Neural cell (in vitro differentiated cells): Measurements from ENCODE around the gene ZSCAN9. TPM values are rescaled to one million over a fixed set of nuclear protein-coding genes. Genes with fewer than 3 reads are reported as not detected.
A peak's percentile ranks its signal among the peaks of the same experiment; 100 is the strongest.

Experiments used
- H2AFZ ChIP-seq: fragments of 200-600, 300-800 bp; sonication (generic), shearing (Covaris generic); 2 replicates; pipeline ENCODE4 v1.6.0; 2014; ENCODE audit warnings: low read depth, mild to moderate bottlenecking, antibody characterized with exemption, low read length, moderate library complexity
- H3F3A ChIP-seq: fragments of 200-600 bp; shearing (Covaris generic); 2 replicates; pipeline ENCODE4 v1.6.1; 2016; ENCODE audit warnings: mild to moderate bottlenecking, moderate library complexity, mixed read lengths, antibody characterized with exemption, low read length; ENCODE audit not compliant: insufficient read depth, poor library complexity, severe bottlenecking
- H3K27ac ChIP-seq: fragments of 200-600, 300-800 bp; sonication (generic), shearing (Covaris generic); 2 replicates; pipeline ENCODE4 v1.5.1; 2014; ENCODE audit warnings: mild to moderate bottlenecking, low read length, moderate library complexity
- H3K27me3 ChIP-seq: fragments of 300-800, 200-600 bp; sonication (generic), shearing (Covaris generic); 2 replicates; pipeline ENCODE4 v1.6.0; 2014; ENCODE audit warnings: mild to moderate bottlenecking, low read depth, low read length, moderate library complexity; ENCODE audit not compliant: insufficient read depth
- H3K36me3 ChIP-seq: fragments of 300-800, 200-600 bp; sonication (generic), shearing (Covaris generic); 2 replicates; pipeline ENCODE4 v1.5.1; 2014; ENCODE audit warnings: mild to moderate bottlenecking, antibody characterized with exemption, low read length, moderate library complexity; ENCODE audit not compliant: insufficient read depth
- H3K4me2 ChIP-seq: fragments of 300-800, 200-600 bp; sonication (generic), shearing (Covaris generic); 2 replicates; pipeline ENCODE4 v1.6.0; 2014; ENCODE audit warnings: mild to moderate bottlenecking, low read length
- H3K4me3 ChIP-seq: fragments of 300-800, 200-600 bp; sonication (generic), shearing (Covaris generic); 2 replicates; pipeline ENCODE4 v1.5.1; 2014; ENCODE audit warnings: mild to moderate bottlenecking, low read length, moderate library complexity
- H3K79me2 ChIP-seq: fragments of 200-600 bp; shearing (Covaris generic); replicated peaks from 2 replicates; pipeline ENCODE4 v1.6.0; 2014; ENCODE audit warnings: mild to moderate bottlenecking, low read length, moderate library complexity; ENCODE audit not compliant: insufficient read depth
- H3K9ac ChIP-seq: fragments of 300-800, 200-600 bp; sonication (generic), shearing (Covaris generic); 2 replicates; pipeline ENCODE4 v1.6.1; 2016; ENCODE audit warnings: mild to moderate bottlenecking, low read length, mixed read lengths
- H3K9me2 ChIP-seq: fragments of 200-600 bp; shearing (Covaris generic); 2 replicates; pipeline ENCODE4 v1.6.1; 2016; ENCODE audit warnings: mild to moderate bottlenecking, low read length, mixed read lengths; ENCODE audit not compliant: insufficient read depth
- H3K9me3 ChIP-seq: fragments of 200-600, 300-800 bp; sonication (generic), shearing (Covaris generic); 2 replicates; pipeline ENCODE4 v1.6.1; 2016; ENCODE audit warnings: mild to moderate bottlenecking, mixed run types, low read length, moderate library complexity, mixed read lengths
- H4K20me1 ChIP-seq: fragments of 200-600 bp; shearing (Covaris generic); 2 replicates; pipeline ENCODE4 v1.6.1; 2016; ENCODE audit warnings: mild to moderate bottlenecking, mixed run types; ENCODE audit not compliant: insufficient read depth
- EP300 ChIP-seq: fragments of 450-650 bp; conservative IDR thresholded peaks from 2 replicates; pipeline ENCODE4 v1.6.1; 2014; ENCODE audit warnings: antibody characterized with exemption, mild to moderate bottlenecking, moderate library complexity; ENCODE audit not compliant: poor library complexity, severe bottlenecking
- EZH2 ChIP-seq: fragments of 200-600, 300-800 bp; shearing (Covaris generic), sonication (generic); IDR thresholded peaks from 2 replicates; pipeline ENCODE4 v1.6.1; 2014; ENCODE audit warnings: antibody characterized with exemption, low read length, borderline replicate concordance, mild to moderate bottlenecking; ENCODE audit not compliant: insufficient read depth, poor library complexity, severe bottlenecking
- MXI1 ChIP-seq: fragments of 450-650 bp; conservative IDR thresholded peaks from 2 replicates; pipeline ENCODE4 v1.6.1; 2014; ENCODE audit warnings: antibody characterized with exemption, mild to moderate bottlenecking; ENCODE audit not compliant: poor library complexity, severe bottlenecking
- POLR2AphosphoS5 ChIP-seq: IDR thresholded peaks from 2 replicates; pipeline ENCODE4 v1.6.1; 2012
- RAD21 ChIP-seq: fragments of 450-650 bp; conservative IDR thresholded peaks from 2 replicates; pipeline ENCODE4 v1.6.1; 2014; ENCODE audit warnings: antibody characterized with exemption, mild to moderate bottlenecking, moderate library complexity
- REST ChIP-seq: IDR thresholded peaks from 2 replicates; pipeline ENCODE4 v1.6.1; 2012; ENCODE audit warnings: borderline replicate concordance
- SMC3 ChIP-seq: fragments of 450-650 bp; conservative IDR thresholded peaks from 2 replicates; pipeline ENCODE4 v1.6.1; 2014; ENCODE audit warnings: antibody characterized with exemption, mild to moderate bottlenecking, moderate library complexity; ENCODE audit not compliant: poor library complexity
- TAF1 ChIP-seq: IDR thresholded peaks from 2 replicates; pipeline ENCODE4 v1.6.1; 2012; ENCODE audit warnings: low read depth
- polyA plus RNA-seq: library from polyadenylated mRNA; depleted of rRNA; stranded (reverse); fragments of >200 nt; gene quantifications from 2 replicates; pipeline ENCODE4 v1.2.3, GENCODE V29; 2014
- TF ChIP-seq, protein P1 (sequence below): fragments of 450-650 bp; IDR thresholded peaks from 2 replicates; pipeline ENCODE4 v1.5.1; 2014; ENCODE audit warnings: antibody characterized with exemption, mild to moderate bottlenecking, moderate library complexity; ENCODE audit not compliant: poor library complexity, severe bottlenecking

ZSCAN9 gene
- polyA plus RNA-seq, 1 donor from 2014 or later, result 102 TPM

DNA sequence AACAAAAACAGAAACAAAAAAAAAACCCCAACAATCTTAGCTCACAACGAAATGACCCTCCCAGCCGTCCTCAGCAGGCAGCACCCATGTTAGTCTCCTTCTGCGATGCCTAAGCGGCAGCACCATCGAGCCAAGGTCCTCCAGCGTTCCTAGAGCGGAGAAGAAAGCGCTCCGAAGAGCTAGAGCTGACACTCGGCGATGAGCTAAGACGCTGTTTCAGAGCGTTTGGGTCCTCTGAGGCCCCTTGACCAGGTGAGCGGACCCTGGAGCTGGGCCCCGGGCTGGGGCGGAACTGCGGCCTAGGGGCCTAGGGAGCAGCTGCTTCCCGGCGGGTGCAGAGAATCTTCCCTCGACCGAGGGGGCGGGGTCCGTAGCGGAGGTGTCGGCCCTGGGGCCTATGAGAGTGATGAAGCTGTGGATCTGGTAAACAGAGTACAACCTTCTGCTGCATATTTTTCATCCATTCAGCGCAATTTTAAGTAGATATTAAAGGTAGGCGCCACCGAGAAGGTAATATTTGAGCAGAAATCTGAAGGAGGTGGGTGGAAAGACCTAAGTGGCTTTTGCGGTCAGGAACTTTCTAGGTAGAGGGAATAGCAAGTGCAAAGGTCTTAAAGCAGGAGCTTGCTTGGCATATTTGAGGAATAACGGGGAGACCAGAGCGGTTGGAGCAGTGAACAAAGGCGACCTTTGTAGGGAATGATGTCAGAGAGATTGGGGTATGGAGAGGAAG lies 42.1 kb downstream of the ZSCAN9 start, which contains the start of gene ZSCAN26:
Gene ZSCAN26, plus strand, starts transcription at position 182 of the 733 bp plus-strand sequence. CDS start 4,777 bp downstream, outside the sequence.
- H3K9ac ChIP-seq, result peak within 1 kb of the TSS; percentile 96
- peak within 1 kb of the TSS; percentile 92 for H3K27ac ChIP-seq
- H3K36me3 ChIP-seq, result no peaks in the 10 kb centered on the region
- H4K20me1 ChIP-seq, result no peaks in the 10 kb centered on the region
- no peaks in the 10 kb centered on the region for H3F3A ChIP-seq
- peaks cover 40% of the 10 kb centered on the region for H3K79me2 ChIP-seq
- peak within 1 kb of the TSS; percentile 90 for H3K4me2 ChIP-seq
- no peaks in the 10 kb centered on the region for H3K27me3 ChIP-seq
- TF ChIP-seq RAD21 (peak; percentile 42), EP300 (peak; percentile 28), MXI1 (peak; percentile 64), REST (peak; percentile 96), SMC3 (peak; percentile 62), TAF1 (peak; percentile 95), EZH2 (no peak), POLR2AphosphoS5 (peak; percentile 93)
- TF ChIP-seq, protein P1, sequence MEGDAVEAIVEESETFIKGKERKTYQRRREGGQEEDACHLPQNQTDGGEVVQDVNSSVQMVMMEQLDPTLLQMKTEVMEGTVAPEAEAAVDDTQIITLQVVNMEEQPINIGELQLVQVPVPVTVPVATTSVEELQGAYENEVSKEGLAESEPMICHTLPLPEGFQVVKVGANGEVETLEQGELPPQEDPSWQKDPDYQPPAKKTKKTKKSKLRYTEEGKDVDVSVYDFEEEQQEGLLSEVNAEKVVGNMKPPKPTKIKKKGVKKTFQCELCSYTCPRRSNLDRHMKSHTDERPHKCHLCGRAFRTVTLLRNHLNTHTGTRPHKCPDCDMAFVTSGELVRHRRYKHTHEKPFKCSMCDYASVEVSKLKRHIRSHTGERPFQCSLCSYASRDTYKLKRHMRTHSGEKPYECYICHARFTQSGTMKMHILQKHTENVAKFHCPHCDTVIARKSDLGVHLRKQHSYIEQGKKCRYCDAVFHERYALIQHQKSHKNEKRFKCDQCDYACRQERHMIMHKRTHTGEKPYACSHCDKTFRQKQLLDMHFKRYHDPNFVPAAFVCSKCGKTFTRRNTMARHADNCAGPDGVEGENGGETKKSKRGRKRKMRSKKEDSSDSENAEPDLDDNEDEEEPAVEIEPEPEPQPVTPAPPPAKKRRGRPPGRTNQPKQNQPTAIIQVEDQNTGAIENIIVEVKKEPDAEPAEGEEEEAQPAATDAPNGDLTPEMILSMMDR, result peak; percentile 10
- peak within 1 kb of the TSS; percentile 74 for H3K4me3 ChIP-seq
- no peaks in the 10 kb centered on the region for H3K9me3 ChIP-seq
- H2AFZ ChIP-seq, result peak within 1 kb of the TSS; percentile 73
- no peaks in the 10 kb centered on the region for H3K9me2 ChIP-seq

GRCh38 chr6:28267695-28268059 lies 42.6 kb downstream of the ZSCAN9 start:
- H3K79me2 ChIP-seq, result peaks cover 40% of the 10 kb centered on the region

More at GRCh38 chr6:28267695-28268059, 42.6 kb downstream of the ZSCAN9 start:
- H3K4me3 ChIP-seq, result peak overlapping the region; percentile 74
- no peak for TF ChIP-seq REST
- TF ChIP-seq, protein P1, result no peak
- no peak for TF ChIP-seq EZH2
- TF ChIP-seq EP300, result no peak
- TF ChIP-seq SMC3, result no peak
- no peak for TF ChIP-seq POLR2AphosphoS5
- H3K9ac ChIP-seq, result peak overlapping the region; percentile 96
- H3K9me2 ChIP-seq, result no peaks in the 10 kb centered on the region
- H3K4me2 ChIP-seq, result peak overlapping the region; percentile 78
- H3K27me3 ChIP-seq, result no peaks in the 10 kb centered on the region
- no peaks in the 10 kb centered on the region for H3F3A ChIP-seq
- no peaks in the 10 kb centered on the region for H4K20me1 ChIP-seq
- H3K36me3 ChIP-seq, result peaks cover under 1% of the 10 kb centered on the region
- no peaks in the 10 kb centered on the region for H3K9me3 ChIP-seq
- H2AFZ ChIP-seq, result peak overlapping the region; percentile 73
- peak overlapping the region; percentile 92 for H3K27ac ChIP-seq
